GM21825 (cell line): ENCODE measurements around the gene NRG3.

Experiments used
- ATAC-seq: cut with Tn5 transposase; IDR thresholded peaks from one replicate; pipeline ENCODE4 v1.9.1; 2021; ENCODE audit warnings: mild to moderate bottlenecking, moderate library complexity; ENCODE audit not compliant: unreplicated experiment

The NRG3 gene

GRCh38 chr10:82874671-82875070 is 999.7 kb downstream of the NRG3 start:
- no peak for ATAC-seq

- no peak for ATAC-seq
Observed at GRCh38 chr10:82880776-82881290, 1005.8 kb downstream of the NRG3 start.

- no peak for ATAC-seq
Observed at GRCh38 chr10:82882722-82883121, 1007.7 kb downstream of the NRG3 start.

DNA sequence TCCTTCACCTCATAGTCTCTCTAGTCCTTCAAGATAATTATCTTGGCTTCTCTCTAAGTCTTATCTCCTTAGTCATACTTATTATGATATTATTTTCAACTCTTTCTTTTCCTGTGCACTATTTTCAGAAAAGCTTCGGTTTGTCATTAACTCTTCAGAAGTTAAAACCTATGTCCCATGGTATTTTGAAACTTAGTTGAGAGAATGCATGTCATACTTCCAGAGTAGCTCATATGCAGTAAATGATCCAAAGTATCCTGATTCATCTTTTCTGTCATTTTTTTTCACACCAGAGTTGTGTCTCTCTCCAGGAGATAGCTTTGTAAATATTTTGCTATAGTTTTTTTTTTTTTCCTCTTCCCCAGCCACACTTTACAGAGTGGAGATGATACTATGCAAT is 1008.6 kb downstream of the NRG3 start:
- ATAC-seq: no peak

DNA sequence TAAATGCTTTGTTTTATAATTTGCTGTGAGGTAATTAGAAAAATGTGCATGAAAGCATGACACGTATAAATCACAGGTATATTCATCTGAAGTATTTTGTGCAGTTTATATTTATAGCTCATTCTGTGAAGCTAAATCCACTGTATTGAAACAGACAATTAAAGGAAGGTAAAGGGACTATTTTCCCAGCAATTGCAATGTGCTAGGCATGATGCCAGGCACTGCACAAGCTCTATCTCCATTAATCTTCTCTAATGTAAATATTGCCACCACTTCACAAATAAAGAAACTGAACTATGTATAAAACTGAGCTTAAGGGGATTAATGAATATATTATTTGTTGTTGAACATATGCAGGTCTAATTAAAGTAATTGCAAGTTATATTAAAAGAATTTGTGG is 1012.5 kb downstream of the NRG3 start:
- no peak for ATAC-seq

GRCh38 chr10:82888809-82889455 is 1013.9 kb downstream of the NRG3 start:
- no peak for ATAC-seq

- ATAC-seq: no peak
Observed at GRCh38 chr10:82889728-82890127, 1014.7 kb downstream of the NRG3 start.

GRCh38 chr10:82890573-82890972 is 1015.6 kb downstream of the NRG3 start:
- ATAC-seq: no peak

- ATAC-seq: no peak
Observed at GRCh38 chr10:82908096-82908495, 1033.1 kb downstream of the NRG3 start.

DNA sequence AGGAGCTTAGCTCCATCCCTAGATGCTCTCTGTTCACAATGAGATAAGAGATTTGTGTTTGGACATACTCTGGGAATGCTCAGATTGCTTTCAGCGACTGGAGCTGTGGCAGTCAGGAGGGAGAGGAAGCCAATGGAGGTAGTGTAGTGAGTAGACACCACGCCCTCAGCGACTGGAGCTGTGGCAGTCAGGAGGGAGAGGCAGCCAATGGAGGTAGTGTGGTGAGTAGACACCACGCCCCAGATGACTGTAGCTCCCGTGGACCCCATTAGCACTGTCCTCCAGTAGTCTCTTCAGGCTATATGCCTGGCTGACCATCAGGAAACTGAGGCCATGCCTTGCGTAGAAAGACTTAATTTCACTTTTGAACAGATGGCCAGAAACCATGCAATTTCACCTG is 1033.8 kb downstream of the NRG3 start:
- no peak for ATAC-seq

GRCh38 chr10:82910301-82910700 is 1035.3 kb downstream of the NRG3 start:
- ATAC-seq: no peak

- ATAC-seq: peak; percentile 72
Observed at GRCh38 chr10:82914655-82915136, 1039.7 kb downstream of the NRG3 start.

- no peak for ATAC-seq
Observed at GRCh38 chr10:82916941-82917340, 1041.9 kb downstream of the NRG3 start.

DNA sequence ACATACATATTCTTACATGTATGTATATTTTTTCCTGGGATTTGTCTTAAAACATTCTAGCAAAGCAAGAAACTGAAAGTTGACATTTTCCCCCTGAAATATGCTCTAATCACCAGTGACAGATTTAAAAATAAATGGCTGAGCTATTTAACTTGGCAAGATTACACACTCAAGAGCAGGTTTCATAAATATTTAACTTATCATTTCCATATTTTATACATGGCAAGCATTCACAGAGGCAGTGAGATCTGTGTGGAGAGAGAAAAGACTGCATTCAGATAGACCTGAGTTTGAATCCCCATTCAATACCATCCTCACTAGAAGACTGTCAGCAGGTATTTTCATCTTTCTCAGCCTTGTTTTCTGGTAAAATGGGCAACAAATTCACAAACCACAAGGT is 1043.0 kb downstream of the NRG3 start:
- no peak for ATAC-seq

- ATAC-seq: no peak
Observed at GRCh38 chr10:82922046-82922445, 1047.1 kb downstream of the NRG3 start.

- no peak for ATAC-seq
Observed at GRCh38 chr10:82922755-82923154, 1047.8 kb downstream of the NRG3 start.

DNA sequence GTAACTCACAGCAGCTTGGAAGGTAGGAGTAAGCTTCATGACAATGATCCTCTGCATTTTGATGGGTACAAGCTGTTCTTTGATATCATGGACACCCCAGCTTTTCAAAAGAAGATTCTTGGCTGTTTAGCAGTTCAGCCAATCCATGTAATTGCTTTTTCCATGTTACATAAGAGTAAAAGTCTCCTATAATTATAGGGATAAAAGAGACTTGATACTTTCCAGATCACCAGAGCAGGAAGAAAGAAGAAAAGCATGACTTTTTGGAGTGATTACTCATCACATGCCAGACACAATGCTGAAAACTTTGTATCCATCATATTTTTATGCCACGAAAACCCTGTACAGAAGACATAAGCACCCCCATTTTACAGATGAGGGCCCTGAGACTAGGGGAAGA is 1049.7 kb downstream of the NRG3 start:
- ATAC-seq: no peak

GRCh38 chr10:82925547-82925946 is 1050.6 kb downstream of the NRG3 start:
- ATAC-seq: no peak

DNA sequence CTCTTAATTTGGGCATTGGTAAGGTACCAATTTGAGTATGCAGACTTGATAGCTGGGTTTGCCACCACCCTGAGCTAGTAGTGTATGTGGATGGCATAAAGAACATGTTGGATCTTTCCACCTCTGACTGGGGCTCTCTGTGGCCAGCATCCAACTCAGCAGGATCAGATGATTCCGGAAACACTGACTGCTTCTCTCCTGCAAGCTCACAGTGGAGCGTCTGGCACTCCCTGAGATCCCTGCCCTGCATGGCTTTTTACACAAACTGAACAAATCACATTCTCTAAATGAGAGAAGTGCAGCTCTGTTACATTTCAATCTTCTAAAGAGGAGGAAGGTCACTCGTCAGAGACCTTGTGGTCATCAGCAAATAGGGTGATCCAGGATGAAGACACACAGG is 1057.5 kb downstream of the NRG3 start:
- ATAC-seq: no peak

DNA sequence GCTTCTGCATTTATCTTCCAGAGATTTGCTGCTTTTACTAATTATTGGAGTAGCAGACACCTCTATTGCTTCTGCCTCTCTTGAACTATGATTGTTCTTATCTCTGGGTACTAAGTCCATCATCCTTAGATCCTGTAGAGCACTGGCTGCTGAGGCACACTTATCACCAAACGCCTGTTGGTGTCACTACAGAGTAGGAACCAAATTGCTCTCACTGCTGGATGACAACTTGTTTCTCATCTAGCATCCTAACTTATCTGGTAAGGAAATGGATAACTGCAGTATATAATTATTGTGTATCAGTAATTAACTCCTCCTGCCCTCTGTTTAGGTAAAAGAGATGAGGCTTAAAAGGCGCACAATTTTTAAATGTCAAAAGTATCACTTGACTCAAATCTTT is 1059.4 kb downstream of the NRG3 start:
- no peak for ATAC-seq

DNA sequence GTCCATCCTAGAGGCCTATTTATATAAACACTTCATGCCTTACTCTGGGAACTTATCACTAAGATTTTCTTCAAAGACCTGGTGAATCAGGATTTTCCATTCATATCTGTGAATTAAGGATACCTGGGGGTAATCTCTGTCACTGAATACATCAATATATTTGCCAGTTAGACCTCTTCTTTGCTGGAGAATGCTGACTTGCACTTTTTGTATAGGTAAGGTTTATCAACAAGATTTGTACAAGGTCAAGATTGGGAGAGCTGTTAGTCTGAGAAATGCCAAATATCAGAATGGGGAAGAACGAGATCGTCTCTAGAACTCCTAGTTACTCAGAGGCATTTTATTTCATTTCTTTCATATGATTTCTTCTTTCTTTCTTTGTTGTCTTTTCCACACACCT is 1060.0 kb downstream of the NRG3 start:
- no peak for ATAC-seq

- ATAC-seq: no peak
Observed at GRCh38 chr10:82938331-82938730, 1063.3 kb downstream of the NRG3 start.
